AG10803 (cell line): ENCODE results near the gene VEZF1.
"Not testable (repeated sequence)": the region's sequence is repeated elsewhere in the genome, so short reads cannot be mapped to it uniquely, and the experiment has no call there.

Experiments
- DNase-seq: peaks from one replicate; pipeline ENCODE4 v3.0.0; 2010; ENCODE audit warnings: low read depth
- H3K4me3 ChIP-seq: 2 replicates; pipeline ENCODE4 v1.5.1; 2011; ENCODE audit warnings: mild to moderate bottlenecking, low read length, control low read depth
- TF ChIP-seq, protein P1 (sequence below): conservative IDR thresholded peaks from 2 replicates; pipeline ENCODE4 v1.5.1; 2011; ENCODE audit warnings: mild to moderate bottlenecking, low read length, control low read depth, inconsistent platforms

The VEZF1 gene

DNA sequence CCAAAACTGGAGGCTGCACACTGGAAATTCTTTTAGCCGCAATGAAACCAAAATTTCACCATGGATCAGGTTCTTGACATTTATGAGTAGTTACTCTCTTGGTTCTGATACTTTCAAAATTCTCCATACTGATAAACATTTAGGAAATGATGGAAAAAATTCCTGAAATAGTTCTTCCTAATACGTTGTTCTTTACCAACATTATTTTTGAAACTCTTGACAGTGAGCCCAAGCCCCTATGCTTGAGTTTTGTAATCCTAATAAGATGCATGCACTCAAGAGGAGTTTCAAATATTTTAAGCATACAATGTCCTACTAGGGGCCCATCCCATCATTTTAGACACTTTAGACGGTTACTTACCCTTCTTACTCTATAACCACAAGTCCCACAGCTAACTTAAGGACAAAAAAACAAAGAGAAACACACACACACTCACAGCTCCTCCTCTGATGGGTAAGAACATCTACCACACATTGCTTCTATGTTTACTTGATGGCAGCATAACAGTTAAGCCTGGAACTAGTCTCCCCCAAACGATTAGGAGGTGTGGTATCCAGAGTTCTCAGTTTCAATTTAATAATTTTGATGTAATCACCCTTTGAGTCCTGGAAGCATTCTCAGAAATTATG is 3.7 kb downstream of the VEZF1 start:
- TF ChIP-seq, protein P1, sequence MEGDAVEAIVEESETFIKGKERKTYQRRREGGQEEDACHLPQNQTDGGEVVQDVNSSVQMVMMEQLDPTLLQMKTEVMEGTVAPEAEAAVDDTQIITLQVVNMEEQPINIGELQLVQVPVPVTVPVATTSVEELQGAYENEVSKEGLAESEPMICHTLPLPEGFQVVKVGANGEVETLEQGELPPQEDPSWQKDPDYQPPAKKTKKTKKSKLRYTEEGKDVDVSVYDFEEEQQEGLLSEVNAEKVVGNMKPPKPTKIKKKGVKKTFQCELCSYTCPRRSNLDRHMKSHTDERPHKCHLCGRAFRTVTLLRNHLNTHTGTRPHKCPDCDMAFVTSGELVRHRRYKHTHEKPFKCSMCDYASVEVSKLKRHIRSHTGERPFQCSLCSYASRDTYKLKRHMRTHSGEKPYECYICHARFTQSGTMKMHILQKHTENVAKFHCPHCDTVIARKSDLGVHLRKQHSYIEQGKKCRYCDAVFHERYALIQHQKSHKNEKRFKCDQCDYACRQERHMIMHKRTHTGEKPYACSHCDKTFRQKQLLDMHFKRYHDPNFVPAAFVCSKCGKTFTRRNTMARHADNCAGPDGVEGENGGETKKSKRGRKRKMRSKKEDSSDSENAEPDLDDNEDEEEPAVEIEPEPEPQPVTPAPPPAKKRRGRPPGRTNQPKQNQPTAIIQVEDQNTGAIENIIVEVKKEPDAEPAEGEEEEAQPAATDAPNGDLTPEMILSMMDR, result no peak
- peak; percentile 87 for DNase-seq
- peak overlapping the region; percentile 25 for H3K4me3 ChIP-seq

GRCh38 chr17:57983446-57983845 is 4.6 kb downstream of the VEZF1 start:
- no peak for DNase-seq
- TF ChIP-seq, protein P1, result no peak
- H3K4me3 ChIP-seq, result no peak overlapping the region

DNA sequence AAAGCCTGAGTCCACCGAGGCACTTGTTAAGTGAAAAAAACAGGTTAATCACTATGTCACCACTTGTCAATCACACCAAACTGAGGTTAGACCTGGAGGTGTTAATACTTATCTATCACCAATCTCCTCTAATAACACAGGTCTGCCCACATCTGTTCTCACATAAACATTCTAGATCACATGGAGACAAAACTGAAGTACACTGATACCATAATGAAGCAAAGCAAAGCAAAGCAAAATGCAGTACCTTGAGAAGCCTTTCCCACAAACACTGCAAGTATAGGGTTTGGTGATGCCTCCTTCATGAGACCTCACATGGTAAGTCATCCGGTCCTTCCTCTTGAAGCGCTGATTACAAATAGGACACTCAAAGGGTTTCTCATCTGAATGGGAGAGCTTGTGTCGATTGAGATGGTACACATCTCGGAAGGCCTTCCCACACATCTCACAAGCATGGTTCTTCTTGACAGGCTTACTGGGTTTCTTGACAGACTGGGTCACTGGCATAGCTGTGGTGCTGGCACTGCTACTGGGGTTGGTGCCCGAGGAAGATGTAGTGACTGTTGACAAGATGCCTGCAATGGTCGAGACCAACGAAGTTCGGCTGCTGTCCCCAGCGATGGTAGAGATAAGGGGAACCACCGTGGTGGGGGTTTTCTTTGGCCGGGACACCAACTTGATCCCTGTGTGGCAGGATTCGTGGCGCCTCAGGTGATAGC is 5.4 kb downstream of the VEZF1 start:
- TF ChIP-seq, protein P1, result no peak

DNA sequence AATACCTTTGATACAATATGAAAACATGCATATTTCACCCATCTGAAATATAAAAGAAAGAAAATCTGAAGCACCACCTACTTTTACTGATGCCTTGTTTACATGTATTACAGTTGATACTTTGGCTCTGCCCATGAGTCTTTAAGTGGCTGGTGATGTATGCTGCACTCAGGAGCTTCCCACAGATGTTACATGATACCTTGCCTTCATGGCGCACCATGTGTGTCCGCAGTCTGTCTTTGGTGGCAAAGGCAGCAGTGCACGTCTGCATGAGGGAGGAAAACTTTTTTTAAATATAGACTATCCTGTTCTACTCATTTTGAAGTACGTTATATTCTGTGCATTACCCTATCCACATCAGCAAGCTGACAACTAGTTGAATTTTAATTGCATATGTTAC is 7.5 kb downstream of the VEZF1 start:
- no peak for DNase-seq
- TF ChIP-seq, protein P1, result no peak
- no peak overlapping the region for H3K4me3 ChIP-seq

More for the DNA sequence above, 5.4 kb downstream of the VEZF1 start:
- DNase-seq, result no peak
- H3K4me3 ChIP-seq, result no peak overlapping the region

GRCh38 chr17:57979076-57979475 is 9.0 kb downstream of the VEZF1 start:
- TF ChIP-seq, protein P1, result no peak
- no peak overlapping the region for H3K4me3 ChIP-seq
- no peak for DNase-seq

- H3K4me3 ChIP-seq, result no peak overlapping the region
- DNase-seq, result no peak
- TF ChIP-seq, protein P1, result no peak
Observed at GRCh38 chr17:57976594-57976993, 11.5 kb downstream of the VEZF1 start.

- H3K4me3 ChIP-seq, result no peak overlapping the region
- TF ChIP-seq, protein P1, result no peak
- DNase-seq, result peak; percentile 55
Observed at GRCh38 chr17:57975044-57975443, 13.0 kb downstream of the VEZF1 start.

DNA sequence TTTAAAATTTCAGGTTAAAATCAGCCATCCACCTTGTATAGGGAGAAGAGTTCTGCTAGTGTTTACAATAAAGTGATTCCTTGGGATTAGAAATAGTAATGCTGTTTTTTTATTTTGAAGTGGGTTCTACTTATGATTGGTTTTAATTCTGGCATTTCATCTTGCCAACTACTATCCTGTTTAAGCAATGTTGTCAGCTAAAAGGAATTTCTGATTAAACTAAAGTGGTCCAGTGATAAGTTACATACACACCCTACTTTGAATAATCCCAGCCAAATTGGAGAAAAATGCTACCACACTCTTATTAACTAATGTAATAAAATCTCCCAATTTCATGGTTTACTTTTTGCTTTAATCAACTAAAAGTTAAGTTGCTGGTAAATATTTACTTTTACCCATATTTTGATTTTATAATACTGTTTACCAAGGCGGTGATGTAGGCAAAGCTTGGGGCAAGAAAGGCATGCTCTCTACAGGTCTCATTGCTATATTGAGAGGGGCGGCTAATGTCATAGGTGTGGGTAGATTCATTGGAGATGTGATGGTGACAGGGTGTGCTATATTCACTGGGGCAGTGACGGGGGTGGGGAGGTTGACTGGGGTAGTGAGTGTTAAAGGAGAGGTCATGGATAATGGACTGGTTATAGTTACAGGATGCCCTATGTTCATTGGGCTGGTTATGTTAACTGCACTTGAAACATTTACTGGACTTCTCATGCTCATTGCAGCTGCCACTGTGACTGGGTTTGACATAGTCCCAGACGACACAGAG is 13.8 kb downstream of the VEZF1 start:
- H3K4me3 ChIP-seq, DNase-seq: not testable (repeated sequence)
